Myocyte (in vitro differentiated cells): ENCODE results near the gene VPS13D. TPM values are rescaled to one million over a fixed set of nuclear protein-coding genes. Genes with fewer than 3 reads are reported as not detected.
"Not testable (repeated sequence)": the region's sequence is repeated elsewhere in the genome, so short reads cannot be mapped to it uniquely, and the experiment has no call there.

Experiments
- DNase-seq: peaks from one replicate; pipeline ENCODE4 v3.0.0-alpha.2; 2012; ENCODE audit warnings: low read depth
- total RNA-seq: library from RNA; depleted of rRNA; stranded (reverse); fragments of >200 nt; gene quantifications from 2 replicates; pipeline ENCODE4 v1.2.3, GENCODE V29; 2014

VPS13D gene
- total RNA-seq, 1 donor from 2014 or later: 23.0 TPM

DNA sequence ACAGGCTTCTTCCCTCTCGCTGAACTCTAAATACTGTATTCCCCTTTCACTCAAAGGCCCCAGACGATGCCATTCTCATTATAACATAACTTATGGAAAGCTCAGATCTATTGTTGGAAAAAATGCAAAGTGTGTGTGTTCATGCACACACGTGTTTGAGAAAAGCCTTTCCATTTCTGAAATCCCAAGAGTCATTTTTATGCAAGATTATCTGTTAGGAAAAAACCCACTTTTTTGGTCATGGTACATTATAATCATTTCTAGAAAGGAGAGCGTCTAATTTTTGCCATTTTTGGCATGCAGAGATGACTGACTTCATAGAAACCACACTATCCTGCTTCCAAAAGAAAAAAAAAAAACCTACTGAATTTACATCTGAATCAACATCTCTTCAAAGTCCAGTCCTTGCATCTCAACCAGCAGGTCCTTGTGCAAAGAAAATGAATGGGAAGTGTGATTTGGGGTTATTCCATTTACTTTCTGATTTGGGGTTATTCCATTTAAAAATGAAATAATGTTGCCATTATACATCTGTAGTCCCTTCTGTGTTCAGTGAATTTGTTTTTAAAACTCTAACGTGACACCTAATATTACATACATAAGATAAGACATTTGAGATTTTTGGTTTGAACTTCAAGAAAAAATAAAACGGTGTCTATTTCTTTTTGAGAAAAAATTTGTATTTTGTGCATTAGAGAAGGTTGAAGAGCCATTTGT, 237.9 kb downstream of the VPS13D start:
- DNase-seq: no peak

DNA sequence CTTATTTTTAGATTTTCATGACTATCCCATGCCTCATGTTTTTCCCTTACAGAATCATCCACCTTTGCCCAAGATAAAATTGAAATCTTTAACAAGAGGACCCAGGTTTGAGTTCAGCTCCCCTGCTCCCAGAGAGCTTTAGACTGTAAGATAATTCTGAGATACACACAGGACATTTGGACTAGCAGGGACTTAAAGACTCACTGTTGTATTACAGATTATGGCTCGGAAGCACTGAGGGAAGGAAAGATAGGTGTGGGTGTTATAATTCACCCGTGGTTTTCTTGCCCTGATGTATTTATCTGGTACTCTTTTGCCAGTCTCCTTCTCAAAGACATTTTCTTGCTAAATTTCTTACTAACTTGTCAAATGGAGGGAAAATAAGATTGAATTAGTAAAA, 238.5 kb downstream of the VPS13D start:
- no peak for DNase-seq

DNA sequence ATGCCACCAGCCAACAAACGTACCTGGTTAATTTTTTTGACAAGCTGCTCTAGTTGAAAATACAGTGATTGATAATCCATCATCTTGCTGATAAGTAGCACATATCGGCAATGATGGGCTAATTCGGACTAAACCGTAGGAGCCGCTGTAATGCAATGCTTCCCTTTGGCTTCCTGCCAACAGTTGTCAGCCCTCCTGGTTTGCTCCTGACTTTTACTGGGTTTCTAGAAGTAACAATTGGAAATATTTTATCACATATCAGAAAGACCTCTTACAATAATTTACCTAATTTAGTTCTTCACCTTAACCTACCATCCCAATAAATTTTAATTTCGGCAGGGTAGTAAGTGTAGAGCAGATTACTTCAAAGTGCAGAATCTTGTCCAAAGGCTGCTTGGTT, 239.7 kb downstream of the VPS13D start:
- no peak for DNase-seq

GRCh38 chr1:12469990-12470389, 240.2 kb downstream of the VPS13D start:
- no peak for DNase-seq

DNA sequence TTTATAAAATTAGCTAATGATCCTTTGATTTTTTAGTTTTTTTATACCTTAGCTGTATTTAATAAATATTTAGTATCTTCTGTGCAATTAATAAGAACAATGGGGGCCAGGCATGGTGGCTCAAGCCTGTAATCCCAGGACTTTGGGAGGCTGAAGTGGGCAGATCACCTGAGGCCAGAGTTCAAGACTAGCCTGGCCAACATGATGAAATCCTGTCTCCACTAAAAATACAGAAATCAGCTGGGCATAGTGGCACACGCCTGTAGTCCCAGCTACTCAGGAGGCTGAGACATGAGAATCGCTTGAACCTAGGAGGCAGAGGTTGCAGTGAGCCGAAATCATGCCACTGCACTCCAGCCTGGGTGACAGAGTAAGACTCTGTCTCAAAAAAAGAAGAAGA, 241.1 kb downstream of the VPS13D start:
- DNase-seq: not testable (repeated sequence)

DNA sequence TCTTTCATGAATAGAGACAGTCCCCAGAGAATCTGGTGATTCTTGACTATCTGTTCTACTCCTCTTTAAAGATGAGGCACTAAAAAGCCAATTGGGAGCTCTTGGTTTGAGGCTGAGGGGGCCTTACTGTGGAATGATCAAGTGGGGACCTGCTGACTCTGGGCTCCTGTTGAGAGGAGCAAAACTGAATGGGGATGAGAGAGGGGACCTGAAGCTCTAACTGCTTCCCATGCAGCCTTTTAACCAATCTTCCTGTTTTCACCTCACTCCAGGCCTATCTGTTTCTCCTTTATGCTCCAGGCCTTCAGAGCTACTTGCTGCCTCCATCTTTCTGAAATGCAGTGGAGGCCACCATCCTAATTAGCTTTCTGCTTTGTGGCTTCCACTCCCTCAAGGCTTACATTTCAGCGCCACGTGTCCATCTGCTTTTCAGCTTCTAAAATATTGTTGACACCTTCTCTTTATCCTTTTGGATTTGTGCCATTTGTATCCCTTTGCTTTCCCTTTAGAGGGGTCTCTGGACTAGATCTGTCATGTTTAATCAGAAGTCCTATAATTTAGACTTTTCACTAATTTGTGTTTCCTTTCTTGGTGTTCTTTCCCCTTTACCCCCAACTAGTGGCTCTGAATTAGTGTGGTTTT, 242.4 kb downstream of the VPS13D start:
- no peak for DNase-seq

DNA sequence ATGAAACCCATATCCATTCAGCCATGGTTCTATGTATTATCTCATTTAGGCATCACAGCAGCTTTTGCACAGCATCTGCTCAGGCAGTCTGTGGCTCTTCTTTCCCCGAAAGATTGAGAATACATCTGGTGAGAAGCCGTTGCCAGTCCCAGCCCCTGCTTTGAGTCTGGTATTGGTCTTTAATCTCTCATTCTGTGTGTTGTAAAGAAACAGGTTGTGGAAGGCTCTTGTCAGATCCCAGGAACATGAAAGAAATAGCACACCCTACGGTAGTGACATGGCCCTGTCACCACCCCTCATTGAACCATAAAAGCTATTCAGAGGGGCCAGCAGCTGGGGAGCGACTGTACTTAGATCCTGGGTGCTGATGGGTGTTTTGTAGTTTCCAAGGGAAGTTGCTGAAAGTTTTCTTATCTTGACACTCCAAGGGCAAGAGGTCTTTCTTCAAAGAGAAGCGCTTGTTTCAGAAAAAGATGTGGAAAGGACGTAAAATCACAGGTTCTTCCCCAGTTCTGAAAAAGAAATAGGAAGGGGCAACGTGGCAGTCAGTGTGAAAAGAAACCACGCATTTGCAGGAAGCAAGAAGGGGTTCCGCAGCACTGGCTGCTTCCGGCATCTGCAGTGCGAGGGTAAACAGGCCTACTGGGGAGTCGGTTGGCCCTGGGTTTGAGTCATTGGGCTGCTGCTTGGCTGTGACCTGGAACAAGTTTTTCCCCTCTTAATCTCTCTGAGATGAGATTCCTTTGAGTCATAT, 243.1 kb downstream of the VPS13D start:
- DNase-seq: no peak

- peak; percentile 84 for DNase-seq
Observed at GRCh38 chr1:12473596-12474362, 243.9 kb downstream of the VPS13D start.

DNA sequence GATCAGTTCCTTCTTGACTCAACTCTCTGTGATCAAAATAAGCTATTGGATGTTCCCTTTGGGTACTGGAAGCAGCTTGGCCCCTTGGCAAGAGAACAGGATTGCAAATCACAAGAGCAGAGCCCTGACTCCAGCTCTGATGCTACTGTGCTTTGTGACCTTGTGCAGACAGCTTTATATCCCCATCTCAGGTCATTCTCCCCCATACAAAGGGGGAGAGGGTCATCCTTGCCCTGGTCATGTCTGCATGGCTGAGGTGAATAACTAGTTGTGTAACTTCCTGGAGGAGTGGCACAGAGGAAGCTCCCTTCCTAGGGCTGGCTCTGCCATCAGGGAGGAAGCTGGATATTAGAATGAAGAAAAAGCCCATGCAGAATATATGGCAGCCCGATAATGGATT, 245.3 kb downstream of the VPS13D start:
- no peak for DNase-seq

DNA sequence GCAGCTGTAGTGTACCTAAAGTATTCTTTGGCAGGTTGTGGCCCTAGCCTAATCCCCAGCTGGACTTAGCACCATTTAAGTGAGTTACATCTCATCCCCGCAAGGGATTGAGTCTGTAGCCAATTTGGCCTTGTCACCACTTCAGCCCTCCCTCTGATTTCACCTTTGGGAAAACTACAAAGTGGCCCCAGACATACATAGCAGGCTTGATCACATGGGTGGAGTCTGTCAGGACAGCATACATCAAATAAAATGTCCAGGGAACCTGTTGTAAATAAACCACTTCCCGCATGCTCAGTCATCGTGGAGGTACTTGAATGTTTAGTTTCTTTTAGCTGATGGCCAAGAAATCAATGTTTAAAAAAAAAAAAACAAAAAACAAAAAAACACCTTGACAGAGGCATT, 245.7 kb downstream of the VPS13D start:
- no peak for DNase-seq

DNA sequence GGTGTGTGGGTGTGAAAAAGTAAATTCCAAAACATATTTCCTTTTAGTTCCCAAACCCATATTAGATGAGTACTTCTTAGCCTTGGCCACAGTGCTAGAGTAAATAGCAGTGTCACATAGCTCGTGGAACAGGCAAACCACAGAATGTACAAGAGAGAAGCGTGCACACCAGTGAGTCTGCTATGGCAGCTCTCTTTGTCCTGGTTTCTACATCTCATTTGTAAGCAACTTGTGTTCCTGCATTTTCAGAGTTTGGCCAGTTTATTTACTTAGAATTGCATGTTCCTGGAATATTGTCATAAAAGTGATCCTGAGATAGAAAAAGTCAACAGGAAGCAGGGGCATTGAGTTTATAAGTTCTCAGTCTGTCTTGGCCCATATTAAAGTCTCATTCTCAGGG, 246.1 kb downstream of the VPS13D start:
- DNase-seq: peak; percentile 39

DNA sequence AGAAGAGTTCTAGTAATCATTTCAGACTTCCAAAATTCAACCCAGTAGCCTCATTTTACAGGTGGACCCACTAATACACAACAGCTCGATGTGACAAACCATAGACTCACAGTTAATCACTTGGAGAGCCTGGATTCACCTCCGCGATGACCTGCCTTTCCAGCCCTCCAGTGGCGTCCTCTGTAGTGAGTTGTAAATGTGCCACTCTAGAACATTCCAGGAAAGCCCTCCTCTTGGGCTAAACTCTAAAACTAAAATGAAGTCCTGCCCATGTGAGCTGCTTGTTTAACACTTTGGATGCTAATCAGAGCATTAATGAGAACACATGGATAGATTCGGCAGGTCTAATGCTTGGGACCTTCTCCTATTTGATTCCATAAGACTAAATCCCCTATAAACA, 247.5 kb downstream of the VPS13D start:
- no peak for DNase-seq

DNA sequence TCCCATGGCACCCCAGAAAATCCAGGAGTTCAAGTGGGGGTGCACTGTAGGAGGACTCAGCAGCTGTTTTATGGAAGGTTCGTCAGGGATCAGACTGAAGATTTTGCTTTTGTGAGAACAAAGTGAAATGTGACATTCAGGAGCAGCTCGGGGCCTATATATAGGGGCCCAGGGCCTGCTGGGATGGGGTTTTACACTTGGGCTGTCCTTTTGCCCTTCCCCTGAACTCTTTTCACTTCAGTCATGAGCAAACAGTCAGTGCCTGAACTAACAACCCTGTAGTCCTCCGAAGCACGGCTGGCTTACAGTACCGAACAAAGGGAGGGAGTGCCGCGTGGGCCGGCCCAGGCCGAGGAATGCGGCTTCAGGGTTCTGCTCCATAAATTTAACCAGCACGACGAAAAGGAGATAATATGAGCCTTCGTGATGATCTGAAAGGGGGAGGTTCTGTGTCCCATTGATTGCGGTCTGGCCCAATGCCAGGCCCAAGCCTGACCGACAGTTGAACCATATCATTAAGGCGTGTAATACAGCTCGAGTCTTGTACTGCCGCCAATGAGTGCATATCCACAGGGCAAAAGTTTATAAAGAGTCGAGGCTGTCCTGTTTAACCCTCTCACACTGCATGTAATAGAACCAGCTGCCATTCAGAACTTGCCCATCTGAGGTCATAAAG, 248.2 kb downstream of the VPS13D start:
- peak; percentile 83 for DNase-seq

DNA sequence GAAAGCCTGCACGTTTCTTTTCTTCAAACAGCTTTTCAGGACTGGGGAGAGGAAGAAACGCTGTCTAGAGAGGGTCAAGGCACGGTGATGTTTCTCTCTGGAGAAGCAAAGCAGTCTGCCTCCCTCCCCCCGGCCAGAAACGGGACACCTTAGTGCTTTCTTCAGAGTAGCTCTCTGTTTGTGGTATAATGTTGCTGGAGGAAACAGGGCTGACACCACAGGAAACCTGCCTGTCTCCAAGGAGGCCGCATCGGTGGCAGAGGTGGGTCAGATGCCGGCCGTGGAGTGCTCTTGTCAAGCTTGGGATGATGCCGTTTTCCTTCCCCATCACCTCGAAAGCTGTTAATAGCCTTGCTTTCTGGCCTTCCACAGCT, 248.8 kb downstream of the VPS13D start:
- no peak for DNase-seq

- DNase-seq: no peak
Observed at GRCh38 chr1:12479311-12479710, 249.5 kb downstream of the VPS13D start.

DNA sequence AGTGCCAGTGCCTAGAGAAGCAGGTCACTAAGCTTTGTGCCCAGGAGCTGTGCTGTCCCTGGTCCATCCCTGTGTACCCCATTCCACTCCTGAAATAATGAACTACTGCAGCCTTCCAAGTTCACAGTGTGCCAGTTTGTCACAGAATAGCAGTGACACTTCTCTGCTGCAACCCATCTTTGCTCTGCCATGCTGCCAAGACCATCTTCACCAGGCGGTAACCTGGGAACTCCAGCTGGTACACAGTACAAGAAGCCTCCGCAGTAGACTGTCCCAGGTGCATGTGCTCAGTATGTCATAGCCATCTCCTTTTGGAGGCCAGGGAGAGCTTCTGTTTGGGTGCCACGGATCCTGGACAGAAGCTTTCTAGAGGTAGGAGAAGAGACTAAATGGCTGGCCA, 250.2 kb downstream of the VPS13D start:
- no peak for DNase-seq

DNA sequence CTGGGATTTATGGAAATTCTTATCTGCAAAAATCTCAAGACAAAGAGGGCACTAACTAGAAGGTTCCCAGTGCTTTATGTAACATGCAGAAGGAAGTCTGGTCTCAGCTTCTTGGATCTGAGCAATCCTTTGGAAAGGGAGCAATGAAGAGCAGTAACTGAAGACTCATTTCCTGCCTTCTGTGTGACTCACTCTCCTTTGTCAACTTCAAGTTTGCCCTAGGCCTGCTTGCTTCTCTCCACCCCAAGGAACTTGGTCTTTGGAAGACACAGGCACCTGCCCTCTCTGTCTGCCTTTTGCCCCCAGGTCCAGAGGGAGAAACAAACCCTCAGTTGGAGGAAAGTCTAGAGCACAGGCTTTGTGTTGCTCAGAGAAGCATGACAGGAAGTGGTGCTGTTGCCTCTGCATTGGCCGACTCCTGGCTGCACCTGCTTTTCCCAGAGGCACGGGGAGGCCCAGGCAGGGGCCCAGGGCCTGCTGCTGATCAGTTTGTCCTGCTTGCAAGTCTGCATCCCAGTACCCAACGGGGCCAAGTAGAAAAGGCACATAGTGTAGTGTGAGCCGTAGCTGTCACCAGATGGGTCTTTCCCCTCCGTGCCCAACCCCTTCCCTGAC, 251.0 kb downstream of the VPS13D start:
- DNase-seq: peak; percentile 43

DNA sequence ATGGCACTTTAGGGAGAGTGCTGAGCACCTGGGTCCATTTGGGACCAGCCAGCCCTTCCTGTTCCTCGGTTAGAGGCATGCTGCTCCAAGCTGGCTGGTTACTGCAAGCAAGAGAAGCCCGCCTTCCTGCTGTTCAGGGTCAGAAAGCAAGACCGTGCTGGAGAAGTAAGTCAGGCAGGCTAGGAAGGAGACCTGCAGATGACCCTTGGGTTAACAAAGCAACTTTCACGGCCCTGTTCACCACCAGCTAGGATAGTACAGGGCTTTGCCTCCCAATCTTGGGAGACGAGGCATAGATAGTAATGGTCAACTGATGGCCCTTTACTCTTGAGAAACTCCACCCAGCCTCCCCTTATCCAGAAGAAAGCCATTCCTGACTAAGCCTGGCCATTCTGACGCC, 252.1 kb downstream of the VPS13D start:
- DNase-seq: no peak

- DNase-seq: no peak
Observed at GRCh38 chr1:12482988-12483387, 253.2 kb downstream of the VPS13D start.

GRCh38 chr1:12485231-12486058, 255.6 kb downstream of the VPS13D start:
- DNase-seq: no peak
